GM21717 (cell line): ENCODE data around the gene IL10RB.

Experiments used
- ATAC-seq: cut with Tn5 transposase; IDR thresholded peaks from one replicate; pipeline ENCODE4 v1.9.1; 2021; ENCODE audit warnings: mild to moderate bottlenecking, moderate library complexity; ENCODE audit not compliant: unreplicated experiment

The IL10RB gene

GRCh38 chr21:33265664-33266049 lies 510 bp upstream of the IL10RB start:
- ATAC-seq, result peak; percentile 24

- ATAC-seq, result no peak
Observed at GRCh38 chr21:33266789-33267135, 595 bp downstream of the IL10RB start.

GRCh38 chr21:33267250-33267649 lies 1.1 kb downstream of the IL10RB start:
- no peak for ATAC-seq

- peak; percentile 20 for ATAC-seq
Observed at GRCh38 chr21:33268393-33268736, 2.2 kb downstream of the IL10RB start.

- ATAC-seq, result peak; percentile 61
Observed at GRCh38 chr21:33268737-33269441, 2.7 kb downstream of the IL10RB start.

- no peak for ATAC-seq
Observed at GRCh38 chr21:33270986-33271385, 4.8 kb downstream of the IL10RB start.

GRCh38 chr21:33273044-33273443 lies 6.9 kb downstream of the IL10RB start:
- no peak for ATAC-seq

GRCh38 chr21:33278721-33279120 lies 12.6 kb downstream of the IL10RB start:
- ATAC-seq, result no peak

- ATAC-seq, result no peak
Observed at GRCh38 chr21:33279330-33279820, 13.2 kb downstream of the IL10RB start.

- no peak for ATAC-seq
Observed at GRCh38 chr21:33281096-33281652, 15.0 kb downstream of the IL10RB start.

GRCh38 chr21:33283203-33283602 lies 17.0 kb downstream of the IL10RB start:
- ATAC-seq, result no peak

GRCh38 chr21:33286076-33286475 lies 19.9 kb downstream of the IL10RB start:
- no peak for ATAC-seq

GRCh38 chr21:33286600-33287456 lies 20.7 kb downstream of the IL10RB start:
- ATAC-seq, result no peak

GRCh38 chr21:33289199-33289819 lies 23.1 kb downstream of the IL10RB start:
- no peak for ATAC-seq

GRCh38 chr21:33290441-33290840 lies 24.3 kb downstream of the IL10RB start:
- no peak for ATAC-seq

GRCh38 chr21:33291686-33292085 lies 25.5 kb downstream of the IL10RB start:
- no peak for ATAC-seq

GRCh38 chr21:33292724-33293123 lies 26.6 kb downstream of the IL10RB start:
- no peak for ATAC-seq

GRCh38 chr21:33293136-33293535 lies 27.0 kb downstream of the IL10RB start:
- no peak for ATAC-seq

- ATAC-seq, result no peak
Observed at GRCh38 chr21:33293811-33294216, 27.6 kb downstream of the IL10RB start.

GRCh38 chr21:33296156-33296555 lies 30.0 kb downstream of the IL10RB start:
- ATAC-seq, result no peak

GRCh38 chr21:33299181-33299752 lies 33.1 kb downstream of the IL10RB start:
- ATAC-seq, result peak; percentile 75
